IPS DF 4.7 (cell line): ENCODE results near the gene EFNA2.
"Not testable (repeated sequence)": the region's sequence is repeated elsewhere in the genome, so short reads cannot be mapped to it uniquely, and the experiment has no call there.

ENCODE experiments used
- DNase-seq: peaks from one replicate; pipeline ENCODE4 v3.0.0-alpha.2; 2013; ENCODE audit warnings: low spot score; ENCODE audit errors: extremely low read depth

Gene EFNA2

GRCh38 chr19:1285737-1286360 lies at the start of gene EFNA2:
Gene EFNA2, plus strand, starts transcription at chr19:1285873. Its CDS starts 296 bp downstream, at chr19:1286169.
- no peak for DNase-seq

GRCh38 chr19:1236576-1236975 lies 49.1 kb upstream of the EFNA2 start:
- DNase-seq, result no peak

DNA sequence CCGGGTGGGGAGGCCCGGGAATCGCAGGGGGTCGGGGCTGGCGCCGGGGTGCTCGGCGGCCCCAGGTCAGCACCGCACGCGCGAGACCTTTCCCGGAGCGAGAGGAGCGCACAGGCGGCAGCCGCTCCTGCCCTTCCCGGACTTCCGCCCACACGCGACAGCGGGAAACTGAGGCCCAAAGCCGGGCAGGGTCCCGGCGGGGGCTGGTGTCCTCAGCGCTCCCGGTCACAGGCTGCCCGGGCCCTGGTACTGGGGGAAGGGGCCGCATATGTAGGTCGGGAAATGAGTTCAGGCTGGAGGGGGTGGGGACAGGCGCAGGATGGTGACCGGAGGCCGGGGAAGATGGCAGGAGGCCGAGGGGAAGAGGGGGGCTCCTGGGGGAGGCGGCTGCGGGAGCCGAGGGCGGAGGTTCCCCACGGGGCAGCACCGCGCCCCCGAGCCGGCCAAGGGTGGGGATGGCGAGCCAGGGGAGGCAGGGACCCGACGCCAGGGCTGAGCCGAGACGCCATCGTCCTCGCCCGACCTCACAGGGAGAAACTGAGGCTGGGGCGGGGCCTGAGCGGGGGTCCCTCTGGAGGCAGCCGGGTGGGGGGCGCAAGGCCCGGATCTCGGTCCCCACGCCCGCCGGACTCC lies 48.5 kb upstream of the EFNA2 start:
- no peak for DNase-seq

DNA sequence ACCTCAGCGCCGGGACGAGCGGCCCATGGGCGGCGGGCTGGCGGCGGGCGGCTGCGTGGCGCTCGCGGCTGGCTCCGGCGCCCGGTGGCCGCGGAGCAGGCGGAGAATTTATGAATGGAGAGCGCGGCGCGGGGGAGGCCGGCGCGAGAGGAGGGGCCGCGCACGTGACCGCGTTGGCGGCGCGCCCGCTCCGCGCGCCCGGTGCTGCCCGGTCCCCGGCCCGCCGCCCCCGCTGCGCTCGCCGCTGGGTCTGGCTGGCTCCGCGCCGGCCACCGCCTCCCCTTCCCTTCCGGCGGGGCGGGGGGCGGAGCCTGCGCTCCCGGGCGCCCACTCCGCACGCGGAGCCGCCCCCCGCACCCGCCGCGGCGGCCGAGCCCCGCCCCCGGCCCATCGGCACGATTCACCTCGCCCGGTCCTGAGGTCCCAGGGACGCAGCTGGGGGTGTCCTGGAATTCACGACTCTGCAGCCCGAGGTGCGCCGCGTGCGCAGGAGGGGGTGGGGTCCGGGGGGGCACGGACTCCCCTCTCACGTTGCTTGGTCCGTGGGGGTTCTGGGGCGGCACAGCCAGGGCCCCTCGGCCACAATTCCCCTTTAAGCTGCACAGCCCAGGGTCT lies 47.8 kb upstream of the EFNA2 start, which contains the start of gene CBARP:
TSS of gene CBARP (minus strand) at position 252 of the 615 bp plus-strand sequence. CDS start 1,905 bp downstream, outside the sequence.
- no peak for DNase-seq

DNA sequence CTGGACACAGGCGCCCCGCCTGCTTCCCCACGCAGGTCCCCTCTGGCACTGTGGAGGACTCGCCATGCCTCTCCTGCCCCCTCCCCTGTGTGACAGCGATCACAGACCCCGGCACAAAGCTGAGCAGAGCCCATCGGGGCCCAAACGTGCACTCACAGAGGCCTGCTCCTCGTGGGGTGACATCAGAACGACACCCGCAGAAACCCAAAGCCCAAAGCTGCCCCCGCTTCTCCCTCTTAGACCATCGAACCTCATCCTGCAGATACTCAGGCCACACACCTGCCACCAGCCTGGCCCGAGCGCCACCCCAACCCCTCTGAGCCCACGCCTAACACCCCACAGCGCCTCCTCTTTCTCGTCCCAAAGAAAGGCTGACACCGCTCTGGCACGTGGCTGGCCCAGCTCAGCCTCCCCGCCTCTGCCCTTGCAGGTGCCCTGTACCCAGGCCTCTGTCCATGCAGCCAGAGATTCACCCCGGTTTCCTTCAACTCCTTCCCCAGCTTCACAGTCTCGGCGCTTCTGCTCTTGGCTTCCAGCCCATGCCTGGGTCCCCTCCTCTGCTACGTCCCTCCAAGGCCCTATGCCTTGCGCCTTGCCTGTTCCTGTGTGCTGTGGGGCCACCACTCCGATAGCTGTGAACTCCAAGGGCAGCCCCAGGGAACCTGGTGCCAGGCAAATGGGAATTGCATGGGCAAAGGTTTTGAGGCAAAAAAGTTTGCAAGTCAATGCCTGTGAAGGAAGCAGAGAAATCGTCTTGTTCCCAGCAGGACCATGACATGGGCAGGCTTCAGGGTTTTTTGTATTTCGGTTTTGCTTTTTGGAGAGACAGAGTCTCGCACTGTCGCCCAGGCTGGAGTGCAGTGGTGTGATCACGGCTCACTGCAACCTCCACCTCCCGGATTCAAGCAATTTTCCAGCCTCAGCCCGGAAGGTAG lies 47.0 kb upstream of the EFNA2 start:
- DNase-seq, result no peak

DNA sequence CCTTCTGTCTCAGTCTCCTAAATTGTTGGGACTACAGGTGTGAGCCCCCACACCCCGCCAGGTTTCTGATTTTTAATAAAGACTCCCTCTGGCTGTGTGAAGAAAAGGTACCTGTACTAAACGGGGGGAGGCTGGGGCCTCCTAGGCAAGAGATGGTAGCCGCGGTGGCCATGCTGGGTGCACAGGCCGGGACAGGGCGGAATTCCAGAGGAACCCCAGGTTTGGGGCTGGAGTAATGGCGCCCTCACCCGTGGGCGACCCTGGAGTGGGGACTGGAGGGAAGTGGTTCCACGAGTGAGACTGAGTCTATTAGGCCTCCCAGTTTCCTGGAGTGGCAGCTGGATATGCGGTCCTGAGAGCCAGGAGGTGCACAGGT lies 46.3 kb upstream of the EFNA2 start:
- DNase-seq, result no peak

GRCh38 chr19:1239796-1240737 lies 45.6 kb upstream of the EFNA2 start:
- no peak for DNase-seq

GRCh38 chr19:1240925-1241324 lies 44.7 kb upstream of the EFNA2 start:
- DNase-seq, result no peak

- no peak for DNase-seq
Measured at GRCh38 chr19:1241417-1242095, 44.1 kb upstream of the EFNA2 start, which contains the start of gene ATP5F1D. Gene ATP5F1D, plus strand, starts transcription at chr19:1241751. Its CDS starts 100 bp downstream, at chr19:1241851.

DNA sequence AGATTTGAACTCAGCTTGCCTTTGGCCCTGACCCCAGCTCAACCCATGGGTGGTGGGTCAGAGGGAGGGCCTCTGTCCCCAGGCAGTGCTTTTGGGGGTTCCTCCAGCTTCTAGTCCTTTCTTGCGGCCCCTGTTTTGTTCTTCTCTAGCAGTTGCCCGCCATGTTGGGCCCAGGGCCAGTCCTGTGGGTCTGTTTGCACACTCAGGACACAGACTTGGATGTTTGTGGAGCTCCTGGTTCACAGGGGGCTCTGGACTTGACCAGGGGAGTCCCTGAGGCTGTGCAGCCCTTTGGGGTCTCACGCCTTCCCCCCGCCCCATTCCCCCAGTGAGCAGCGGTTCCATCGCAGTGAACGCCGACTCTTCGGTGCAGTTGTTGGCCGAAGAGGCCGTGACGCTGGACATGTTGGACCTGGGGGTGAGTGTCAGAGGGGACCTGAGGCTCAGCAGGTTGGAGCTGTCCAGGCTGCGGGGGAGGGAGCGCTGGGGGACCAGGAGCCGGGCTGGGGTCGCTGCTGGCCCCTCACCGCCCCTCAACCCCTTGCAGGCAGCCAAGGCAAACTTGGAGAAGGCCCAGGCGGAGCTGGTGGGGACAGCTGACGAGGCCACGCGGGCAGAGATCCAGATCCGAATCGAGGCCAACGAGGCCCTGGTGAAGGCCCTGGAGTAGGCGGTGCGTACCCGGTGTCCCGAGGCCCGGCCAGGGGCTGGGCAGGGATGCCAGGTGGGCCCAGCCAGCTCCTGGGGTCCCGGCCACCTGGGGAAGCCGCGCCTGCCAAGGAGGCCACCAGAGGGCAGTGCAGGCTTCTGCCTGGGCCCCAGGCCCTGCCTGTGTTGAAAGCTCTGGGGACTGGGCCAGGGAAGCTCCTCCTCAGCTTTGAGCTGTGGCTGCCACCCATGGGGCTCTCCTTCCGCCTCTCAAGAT lies 41.6 kb upstream of the EFNA2 start:
- DNase-seq, result no peak

GRCh38 chr19:1244693-1245451 lies 40.8 kb upstream of the EFNA2 start:
- no peak for DNase-seq

DNA sequence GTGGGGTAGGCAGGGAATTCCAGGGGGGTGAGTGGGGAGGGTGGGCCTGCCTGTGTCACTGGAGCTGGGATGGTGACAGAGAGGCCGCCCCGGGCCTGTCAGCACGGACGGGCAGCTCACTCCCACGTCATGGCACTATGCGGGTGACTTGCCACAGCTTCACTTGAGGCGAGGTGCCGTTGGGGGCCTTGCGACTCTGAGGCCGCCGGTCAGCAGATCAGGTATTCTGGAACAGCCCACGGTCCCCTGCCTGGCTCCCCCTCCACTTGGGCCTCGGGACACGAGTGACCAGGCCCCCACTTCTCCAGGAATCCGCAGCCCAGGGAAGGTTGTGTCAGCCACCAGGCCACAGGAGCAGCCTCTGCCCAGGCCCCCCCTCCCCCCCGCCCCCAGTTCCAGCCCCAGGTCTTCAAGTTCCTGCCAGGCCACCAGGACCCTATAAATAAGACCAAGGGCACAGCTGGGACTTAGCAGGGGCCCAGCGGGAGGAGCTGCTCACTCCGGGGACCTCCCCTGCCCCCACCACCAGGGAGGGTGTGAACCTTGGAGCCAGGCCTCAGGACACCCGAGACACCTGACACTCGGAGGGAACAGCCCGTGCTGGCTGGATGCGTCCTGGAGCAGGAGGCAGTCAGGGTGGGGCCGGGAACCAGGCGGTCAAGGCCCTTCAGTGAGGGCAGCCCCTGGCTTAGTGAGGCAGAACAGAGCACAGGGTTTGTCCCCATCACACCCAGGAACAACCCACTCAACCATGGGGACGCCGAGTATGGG lies 40.0 kb upstream of the EFNA2 start:
- no peak for DNase-seq

DNA sequence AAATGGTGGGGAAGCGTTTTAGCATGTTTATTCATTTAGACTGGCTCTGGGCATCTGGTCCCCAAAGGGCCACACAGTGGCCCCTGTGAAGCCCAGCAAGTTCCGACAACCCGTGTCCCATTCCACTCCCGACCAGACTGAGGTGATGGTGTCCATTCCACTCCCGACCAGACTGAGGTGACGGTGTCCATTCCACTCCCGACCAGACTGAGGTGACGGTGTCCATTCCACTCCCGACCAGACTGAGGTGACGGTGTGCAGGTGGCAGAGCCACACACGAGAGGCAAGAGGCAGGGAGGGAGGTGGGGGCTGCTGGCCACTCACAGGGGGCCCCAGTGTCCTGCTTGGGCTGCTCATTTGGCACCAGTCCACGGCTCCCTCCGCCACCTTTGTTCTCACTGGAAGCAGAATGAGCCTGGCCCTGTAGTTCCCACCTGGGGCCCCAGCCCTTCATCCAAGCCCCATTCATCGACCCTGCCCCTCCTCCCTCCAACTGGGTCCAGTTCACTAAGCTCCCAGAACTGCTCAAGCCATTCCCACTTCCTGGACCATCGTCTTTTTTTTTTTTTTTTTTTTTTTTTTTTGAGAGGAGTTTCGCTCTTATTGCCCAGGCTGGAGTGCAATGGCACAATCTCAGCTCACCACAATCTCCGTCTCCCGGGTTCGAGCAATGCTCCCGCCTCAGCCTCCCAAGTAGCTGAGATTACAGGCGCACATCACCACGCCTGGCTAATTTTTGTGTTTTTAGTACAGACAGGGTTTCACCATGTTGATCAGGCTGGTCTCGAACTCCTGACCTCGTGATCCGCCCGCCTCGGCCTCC lies 39.2 kb upstream of the EFNA2 start:
- not testable (repeated sequence) for DNase-seq

DNA sequence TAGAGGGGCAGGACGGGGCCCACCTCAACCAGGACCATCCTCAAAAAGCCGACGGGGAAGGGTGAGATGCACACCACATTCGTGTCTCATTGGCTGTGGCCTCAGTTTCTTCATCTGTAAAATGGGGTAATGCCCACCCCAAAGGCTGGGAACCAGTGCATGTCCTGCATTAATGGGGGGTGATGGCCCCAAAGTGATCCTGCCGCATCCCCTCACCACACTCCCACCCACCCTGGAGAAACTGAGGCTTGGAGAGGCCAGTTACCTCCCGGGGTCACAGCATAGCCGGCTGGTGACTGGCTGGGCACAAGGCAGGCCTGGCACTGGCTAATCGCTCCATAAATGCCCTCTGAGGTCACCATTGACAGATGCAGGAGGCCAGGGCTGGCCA lies 37.9 kb upstream of the EFNA2 start:
- no peak for DNase-seq

DNA sequence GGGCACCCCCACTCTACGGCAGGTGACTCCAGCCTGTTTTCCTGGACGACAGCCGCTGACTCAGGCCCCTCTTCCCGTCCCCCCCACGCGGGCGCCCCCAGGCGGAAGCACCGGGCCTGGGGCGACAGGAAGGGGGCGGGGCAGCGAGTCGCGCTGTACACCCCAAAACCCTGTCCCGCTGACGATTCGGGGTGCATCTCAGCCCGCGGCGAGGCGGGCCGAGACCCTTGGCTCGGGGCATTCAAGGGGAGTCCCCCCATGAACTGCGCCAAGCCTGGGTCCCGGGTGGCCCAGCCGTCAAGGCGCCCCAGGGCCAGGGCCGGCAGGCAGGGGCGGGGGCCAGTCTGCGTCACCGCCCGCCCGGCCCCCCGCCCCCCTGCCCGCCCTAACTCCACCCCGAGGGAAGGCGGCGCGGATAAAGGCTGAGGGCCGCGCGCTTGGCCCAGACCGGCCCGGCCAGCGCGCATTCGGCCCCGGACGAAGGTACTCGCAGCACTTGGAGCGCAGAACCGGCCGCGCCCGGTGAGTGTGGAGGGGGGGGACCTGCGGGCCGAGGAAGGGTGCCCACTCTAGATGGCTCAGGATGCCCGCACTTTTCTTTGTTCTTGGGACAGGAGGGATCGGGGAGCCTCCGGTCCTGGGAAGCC lies 37.4 kb upstream of the EFNA2 start, which contains the start of gene MIDN:
TSS of gene MIDN (plus strand) at position 445 of the 647 bp plus-strand sequence. CDS start 1,714 bp downstream, outside the sequence.
- no peak for DNase-seq
